Astrocyte (in vitro differentiated cells and primary cell): ENCODE data around the gene ZER1.

ENCODE experiments used
- EZH2 ChIP-seq: IDR thresholded peaks from 2 replicates; pipeline ENCODE4 v1.6.1; 2012; ENCODE audit warnings: mild to moderate bottlenecking, low read length, inconsistent platforms; ENCODE audit not compliant: insufficient read depth
- TF ChIP-seq, protein P1 (sequence below): IDR thresholded peaks from 2 replicates; pipeline ENCODE4 v1.5.1; 2011; ENCODE audit warnings: low read depth, mild to moderate bottlenecking, inconsistent platforms, low read length, moderate library complexity; ENCODE audit not compliant: insufficient read depth

DNA sequence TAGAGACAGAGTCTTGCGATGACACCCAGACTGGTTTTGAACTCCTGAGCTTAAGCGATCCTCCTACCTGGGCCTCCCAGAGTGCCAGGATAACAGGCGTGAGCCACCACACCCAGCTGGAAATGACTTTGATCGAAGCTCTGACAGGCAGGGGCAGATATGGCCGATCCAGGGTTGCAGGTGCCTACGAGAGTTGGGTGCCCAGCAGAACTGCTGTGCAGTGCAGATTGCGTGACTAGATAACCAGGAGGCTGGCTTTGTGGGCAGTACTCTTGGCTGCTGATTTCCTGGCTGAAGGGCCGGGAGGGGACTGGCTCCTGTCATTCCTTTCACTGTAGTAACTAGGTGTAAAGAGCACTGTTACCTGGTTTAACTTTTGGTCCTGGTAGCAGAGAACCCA lies 27.2 kb upstream of the ZER1 start:
- TF ChIP-seq, protein P1, sequence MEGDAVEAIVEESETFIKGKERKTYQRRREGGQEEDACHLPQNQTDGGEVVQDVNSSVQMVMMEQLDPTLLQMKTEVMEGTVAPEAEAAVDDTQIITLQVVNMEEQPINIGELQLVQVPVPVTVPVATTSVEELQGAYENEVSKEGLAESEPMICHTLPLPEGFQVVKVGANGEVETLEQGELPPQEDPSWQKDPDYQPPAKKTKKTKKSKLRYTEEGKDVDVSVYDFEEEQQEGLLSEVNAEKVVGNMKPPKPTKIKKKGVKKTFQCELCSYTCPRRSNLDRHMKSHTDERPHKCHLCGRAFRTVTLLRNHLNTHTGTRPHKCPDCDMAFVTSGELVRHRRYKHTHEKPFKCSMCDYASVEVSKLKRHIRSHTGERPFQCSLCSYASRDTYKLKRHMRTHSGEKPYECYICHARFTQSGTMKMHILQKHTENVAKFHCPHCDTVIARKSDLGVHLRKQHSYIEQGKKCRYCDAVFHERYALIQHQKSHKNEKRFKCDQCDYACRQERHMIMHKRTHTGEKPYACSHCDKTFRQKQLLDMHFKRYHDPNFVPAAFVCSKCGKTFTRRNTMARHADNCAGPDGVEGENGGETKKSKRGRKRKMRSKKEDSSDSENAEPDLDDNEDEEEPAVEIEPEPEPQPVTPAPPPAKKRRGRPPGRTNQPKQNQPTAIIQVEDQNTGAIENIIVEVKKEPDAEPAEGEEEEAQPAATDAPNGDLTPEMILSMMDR: no peak
- no peak for TF ChIP-seq EZH2
